GM19452 (cell line): ENCODE data around the gene EXOC6B.

ENCODE experiments used
- ATAC-seq: cut with Tn5 transposase; IDR thresholded peaks from one replicate; pipeline ENCODE4 v1.9.1; 2021; ENCODE audit not compliant: unreplicated experiment

Gene EXOC6B

DNA sequence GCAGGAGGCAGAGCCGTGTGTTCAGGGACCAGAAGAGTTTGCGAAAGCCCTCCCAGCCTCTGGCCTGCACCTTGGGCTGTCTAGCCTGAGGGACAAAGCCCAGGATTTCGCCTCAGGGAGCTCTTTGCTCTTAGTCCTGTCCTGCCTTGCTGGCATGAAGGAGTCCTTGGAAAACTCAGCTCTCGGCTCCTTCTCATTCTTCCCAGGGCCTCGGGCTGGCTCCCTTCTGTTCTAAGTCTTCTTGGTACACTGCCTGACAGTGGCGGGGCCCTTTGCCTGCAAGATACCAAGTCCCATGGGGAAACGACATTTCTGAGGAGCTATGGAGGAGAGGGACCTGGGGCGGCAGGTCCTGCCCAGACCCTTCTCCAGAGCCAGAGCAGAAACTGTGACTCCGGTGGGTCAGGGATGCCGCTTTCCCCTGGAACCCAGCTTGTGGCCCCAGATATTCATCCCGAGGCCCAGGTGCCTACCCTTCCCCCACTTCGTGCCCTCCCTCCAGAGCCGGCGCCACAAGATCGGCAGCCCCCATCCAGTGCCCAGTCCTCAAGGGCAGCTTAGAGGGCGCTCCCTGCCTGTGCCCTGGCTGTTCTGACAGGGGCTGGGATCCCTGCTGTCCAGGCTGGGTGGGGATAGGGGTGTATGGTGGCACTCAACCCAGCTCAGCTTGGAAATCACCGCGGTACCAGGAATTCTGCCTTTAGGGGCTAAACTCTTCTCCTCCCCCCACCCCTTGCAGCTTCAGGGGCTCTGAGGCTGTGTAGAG is 672.6 kb downstream of the EXOC6B start:
- ATAC-seq: no peak

DNA sequence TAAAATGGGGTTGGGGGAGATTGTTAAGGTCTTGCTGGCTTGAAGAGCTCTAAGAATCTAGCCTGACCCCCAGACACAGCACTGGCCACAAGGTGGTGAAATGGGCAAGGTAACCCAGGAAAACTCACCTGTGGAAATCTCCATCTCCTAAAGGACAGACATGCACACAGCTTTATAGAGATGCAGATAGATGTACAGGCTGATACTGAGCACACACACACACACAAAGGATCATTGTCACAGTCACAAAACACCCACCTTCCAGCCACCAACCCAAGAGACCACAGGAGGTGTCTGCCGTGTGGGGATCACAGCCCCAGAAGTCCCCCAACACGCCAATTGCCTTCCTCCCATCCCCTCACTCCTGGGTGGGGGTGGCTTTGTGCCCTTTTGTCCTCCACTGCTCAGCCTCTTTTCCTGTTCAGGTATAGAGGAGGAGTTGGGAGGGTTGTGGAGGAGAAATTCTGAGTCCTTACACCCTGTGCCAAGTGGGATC is 674.9 kb downstream of the EXOC6B start:
- ATAC-seq: no peak

DNA sequence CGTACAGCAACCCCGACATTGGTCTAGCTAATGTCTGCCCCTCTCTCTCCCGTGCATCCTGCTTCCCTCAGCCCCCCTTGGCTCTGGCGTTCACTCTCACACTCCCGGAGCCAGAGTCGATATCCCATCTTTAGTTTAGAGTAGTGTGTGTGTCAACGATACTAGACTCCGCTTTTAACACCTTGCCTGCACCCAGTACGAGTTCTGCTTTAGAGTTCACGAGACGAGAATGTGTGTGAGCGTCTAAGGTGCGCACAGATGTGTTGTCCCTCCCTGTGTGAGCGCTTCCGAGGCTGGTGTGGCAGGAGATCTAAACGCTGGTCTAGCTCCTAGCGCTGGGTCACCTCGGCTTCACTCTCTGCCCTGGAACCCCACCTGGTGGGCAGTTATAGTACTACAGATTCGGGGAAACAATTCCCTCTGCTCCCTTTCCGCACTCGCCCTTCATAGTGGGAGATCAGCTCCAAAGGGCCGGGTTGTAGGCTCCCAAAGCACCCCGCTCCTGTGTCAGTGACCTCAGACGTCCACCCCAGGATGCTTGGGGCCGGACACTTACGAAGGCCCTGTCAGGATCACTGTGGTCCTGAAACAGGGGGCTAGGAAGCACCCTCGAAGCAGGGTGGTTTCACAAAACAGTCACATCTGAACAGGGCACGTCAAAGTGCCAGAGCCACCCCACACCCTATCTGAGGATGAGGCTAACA is 675.5 kb downstream of the EXOC6B start:
- peak; percentile 83 for ATAC-seq

DNA sequence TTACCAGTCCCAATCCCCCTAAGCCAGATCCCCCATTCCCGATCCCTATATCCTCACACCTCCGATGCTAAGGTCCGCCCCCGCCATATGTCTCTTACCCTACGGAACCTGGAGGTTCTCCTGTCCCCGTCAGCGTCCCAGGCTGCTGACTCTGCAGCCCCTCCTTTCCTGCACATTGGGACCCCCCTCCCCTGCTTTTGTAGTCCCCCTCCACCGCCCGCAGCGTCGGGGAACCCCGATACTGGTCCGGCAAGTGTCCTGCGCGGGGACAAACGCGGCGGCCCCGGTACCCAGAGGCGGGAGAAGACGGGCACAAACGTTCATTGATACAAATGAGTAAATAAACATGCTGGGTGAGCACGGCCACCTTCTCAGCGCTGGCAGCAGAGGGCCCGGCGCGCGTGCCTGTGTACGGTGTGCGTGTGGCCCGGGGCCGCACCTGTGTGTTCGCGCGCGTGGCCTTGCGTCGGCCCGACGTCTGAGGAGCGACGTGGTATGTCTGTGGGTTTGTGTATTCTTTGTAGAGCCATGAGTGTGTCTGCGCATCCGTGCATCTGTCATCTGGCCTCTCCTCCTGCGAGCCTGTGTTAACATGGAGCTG is 676.2 kb downstream of the EXOC6B start:
- no peak for ATAC-seq

DNA sequence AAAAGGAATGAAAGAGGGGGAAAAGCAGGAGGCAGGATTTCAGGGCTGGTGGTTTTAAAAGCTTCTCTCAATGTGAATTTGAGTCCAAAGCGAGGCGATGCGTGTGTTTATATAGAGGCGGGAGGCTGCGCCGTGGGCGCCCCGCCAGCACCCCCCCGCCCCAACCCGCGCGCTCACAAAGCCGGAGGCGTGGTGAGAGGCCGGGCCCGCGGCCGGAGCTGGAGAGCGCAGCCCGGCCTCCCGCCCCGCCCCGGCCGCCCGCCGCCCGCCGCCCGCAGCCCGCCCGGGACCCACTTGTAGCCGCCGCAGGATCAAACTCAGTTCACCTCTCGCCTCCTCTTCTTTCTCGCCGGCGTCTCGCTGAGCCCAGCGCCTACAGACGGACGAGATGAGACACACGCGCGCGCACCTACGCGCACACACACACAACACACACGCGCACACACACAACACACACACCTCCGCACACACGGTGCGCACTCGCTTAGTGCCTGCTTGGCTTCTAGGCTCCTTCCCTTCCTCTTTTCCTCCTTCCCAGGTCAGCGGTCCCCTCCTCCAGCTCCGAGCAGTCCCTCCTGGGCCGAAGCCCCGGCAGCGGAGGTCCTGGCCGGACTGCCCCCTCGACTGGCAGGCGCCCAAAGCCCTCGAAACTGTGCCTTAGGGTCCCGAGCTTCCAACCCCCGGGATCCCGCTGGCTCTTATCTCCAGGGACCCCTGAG is 676.8 kb downstream of the EXOC6B start:
- no peak for ATAC-seq

DNA sequence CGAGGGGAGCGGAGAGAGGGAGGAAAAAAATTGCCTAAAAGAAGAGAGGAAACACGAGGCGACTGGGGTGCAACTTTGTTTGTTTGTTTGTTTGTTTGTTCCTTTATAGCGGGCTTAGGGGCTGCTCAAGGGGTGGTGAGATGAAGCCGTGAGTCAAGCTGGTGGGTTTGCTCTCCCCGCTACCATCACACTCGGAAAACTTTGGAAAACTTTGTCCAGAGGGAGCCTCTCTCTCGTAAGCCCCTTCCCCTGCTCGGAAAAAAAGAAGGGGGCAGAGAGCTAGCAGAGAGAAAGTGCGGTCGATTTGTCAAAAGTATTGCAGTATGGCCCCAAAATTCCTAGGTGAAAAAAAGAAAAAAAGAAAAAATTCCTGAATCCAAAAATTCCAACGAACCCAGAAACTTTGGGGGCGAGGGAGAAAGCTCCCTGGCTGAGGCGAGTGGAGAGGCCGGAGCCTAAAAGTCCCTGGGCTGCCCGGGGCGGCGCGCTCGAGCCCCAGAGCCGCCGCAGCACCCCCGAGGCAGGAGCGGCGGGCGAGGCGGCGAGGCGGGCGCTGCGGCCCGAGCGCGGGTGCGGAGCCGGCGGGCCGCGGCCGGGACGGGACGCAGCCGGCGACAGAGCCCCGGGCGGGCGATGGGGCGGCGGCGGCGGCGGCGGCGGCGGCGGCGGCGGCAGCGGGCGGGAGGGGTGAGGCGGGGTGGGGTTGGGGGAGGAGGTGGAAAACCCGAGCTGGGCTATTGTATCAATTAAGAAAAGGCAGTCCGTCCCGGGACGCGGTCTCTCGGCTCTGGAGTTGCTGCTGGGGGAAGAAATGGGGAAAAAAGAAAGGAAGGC is 677.6 kb downstream of the EXOC6B start:
- ATAC-seq: no peak

DNA sequence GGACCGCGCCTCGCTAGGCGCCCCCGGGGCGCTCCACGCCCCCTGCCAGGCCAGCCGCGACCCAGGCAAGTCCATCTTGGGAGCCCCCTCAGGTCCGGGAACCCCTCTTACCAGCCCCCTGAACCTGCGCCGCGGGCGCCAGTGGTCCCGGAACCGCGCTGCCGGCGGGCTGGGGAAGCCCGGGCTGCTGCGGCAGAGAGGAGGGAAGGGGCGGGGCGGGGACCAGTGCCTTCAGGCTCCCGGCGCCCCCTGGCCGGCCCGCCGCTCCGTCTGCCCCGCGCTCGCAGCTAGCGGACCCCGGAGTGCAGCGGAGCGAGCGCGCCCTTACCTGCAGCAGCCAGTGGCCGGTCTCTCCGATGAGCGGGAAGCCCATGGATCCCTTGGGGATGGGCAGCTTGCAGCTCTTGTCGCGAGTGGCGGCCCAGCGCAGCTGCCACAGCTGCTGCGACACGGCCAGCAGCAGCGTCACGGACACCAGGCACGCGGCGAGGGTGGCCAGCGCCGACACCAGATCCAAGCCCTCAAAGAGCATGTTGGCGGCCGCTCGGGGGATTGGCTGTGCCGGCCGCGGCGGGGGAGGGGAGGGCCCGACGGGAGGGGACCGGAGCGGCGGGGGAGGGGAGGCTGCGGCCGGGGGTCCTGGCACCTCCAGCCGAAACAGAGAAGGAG is 678.4 kb downstream of the EXOC6B start, which contains the start of gene CYP26B1:
Gene CYP26B1, minus strand, starts transcription at position 560 of the 669 bp plus-strand sequence. Its CDS starts 28 bp downstream, at position 532.
- ATAC-seq: no peak

DNA sequence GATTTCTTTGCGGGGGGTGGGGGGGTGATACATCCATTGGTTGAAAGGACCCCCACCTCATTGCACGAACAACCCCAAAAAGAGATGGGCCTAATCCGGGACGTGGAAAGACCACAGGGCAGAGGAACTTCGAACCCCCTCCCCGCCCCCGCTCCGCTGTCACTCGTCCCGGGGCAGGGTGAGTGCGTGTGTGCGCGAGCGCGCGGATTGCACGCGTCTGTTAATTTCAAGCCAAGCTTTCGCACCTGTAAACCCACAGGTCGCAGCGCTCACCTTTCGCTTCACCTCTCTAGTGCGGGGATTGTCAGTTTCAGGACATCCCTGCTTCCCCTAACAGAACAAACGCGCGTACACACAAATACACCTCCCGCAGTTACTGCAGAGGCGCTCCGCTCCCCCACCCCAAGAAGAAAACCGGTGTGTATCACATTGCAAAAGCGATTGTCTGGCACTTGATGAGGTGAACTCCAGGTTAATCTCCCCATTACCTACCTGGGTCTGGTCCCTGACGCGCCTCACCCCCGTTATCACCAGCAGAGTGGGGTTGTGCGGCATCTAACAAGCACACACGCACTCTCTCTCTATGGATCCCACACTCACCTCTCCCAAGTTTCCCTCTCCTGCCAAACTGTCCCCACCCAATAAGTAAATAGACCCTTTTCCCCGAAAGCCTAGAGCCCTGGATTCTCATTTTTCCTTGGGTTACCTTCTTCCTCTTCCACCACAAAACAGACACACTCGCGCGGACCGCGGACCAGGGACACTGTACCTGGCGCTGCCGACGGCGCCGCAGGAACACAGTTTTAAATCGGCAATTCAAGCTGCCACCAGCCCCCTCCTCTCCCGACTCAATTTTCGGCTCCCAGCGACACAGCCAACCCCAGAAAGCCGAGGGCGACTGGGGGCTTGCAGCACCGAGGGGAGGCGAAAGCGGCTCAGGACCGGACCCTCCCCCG is 679.2 kb downstream of the EXOC6B start:
- ATAC-seq: no peak

DNA sequence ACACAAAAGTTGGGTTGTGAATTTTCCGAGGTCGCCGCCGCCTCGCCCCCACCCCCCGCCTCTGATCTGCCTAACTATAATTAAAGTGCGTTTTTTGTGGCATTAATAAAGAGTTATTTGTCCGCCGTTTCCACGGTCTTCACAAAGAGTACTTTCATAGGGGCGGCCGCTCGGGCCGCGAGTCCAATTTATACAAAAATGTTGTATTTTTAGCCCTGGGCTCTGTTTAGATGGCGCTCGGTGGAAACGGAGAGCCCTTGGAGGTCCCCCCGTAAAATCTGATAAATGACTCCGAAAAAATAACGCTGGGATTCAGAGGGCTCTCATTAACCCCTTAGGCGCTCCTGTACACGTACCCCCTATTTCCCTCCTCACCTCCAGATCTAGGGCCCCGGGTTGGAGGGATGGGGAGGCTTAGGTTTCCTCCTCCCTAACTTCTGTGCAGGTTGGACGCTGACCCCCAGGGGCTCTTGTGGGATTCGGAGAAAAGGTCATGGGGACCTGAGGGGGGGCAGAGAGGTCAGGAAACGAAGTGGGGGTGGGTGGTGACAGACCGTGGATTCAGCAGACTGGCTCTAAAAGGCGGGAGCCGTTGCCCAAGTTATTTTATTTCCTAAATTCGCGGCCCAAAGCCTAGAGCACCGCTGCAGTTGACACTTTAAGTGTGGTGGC is 680.0 kb downstream of the EXOC6B start:
- ATAC-seq: no peak

DNA sequence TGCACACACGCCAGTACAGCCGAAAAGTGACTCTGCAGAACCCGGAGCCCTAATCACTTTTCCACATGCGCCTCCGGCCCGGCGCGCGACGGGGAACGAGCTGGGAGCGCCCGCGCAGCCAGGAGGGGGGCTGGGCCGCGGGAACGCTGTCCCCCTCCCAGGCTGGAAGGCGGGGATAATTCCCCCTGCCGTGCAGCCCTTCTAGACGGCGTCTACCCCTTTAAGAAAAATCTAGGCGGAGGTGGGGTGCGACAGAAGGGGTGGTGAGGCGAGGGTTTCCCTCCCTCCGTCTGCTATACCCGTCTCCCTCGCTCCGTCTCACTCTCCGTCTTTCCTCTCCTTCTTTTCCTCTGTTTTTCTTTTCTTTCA is 680.6 kb downstream of the EXOC6B start:
- ATAC-seq: no peak

DNA sequence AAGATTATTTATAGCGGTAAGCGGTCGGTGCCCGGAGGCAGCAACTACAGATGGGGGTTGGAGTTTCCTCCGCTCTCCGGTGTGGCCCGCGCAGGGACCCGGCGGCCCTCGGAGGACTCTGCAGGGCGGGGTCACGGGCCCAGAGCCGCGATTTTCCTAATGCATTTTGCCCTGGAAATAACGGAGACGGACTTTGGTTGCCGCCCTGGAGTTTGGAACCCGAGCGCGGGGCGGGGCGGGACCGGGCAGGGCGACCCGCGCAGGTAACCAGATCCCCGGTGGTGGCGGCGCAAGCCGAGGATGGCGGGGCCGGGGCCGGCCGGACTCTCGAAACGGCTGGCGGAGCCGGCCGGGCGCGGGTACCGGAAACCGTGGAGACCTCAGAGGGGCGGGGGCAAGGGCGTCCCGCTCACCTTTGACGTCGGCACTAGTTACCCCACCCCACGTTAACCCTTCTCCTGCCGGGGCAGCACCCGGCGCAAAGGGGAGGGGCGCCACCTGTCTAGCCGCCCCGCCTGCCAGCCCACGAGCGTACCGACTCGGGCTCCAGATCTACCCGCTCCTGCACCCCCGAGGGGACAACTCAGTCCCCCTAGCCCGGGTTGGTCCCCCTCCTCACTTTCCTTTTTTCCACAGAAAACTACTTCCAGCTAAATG is 681.1 kb downstream of the EXOC6B start:
- ATAC-seq: no peak

DNA sequence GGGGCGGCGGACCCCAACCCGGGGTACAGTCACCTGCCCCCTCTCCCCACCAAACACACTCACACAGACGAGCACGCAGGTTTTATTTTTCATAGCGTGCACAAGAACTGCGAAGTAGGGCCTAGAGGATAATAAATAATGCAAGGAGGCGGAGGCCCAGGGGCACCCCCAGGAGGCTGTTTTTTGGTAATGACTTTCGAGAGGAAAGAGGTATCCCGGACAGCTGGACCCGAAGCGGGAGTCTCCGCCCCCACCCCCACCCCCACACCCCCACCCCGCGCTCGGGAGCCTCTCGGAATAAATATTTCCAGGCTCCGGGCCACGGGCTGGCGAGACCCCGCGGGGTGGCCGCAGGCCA is 681.6 kb downstream of the EXOC6B start:
- no peak for ATAC-seq

DNA sequence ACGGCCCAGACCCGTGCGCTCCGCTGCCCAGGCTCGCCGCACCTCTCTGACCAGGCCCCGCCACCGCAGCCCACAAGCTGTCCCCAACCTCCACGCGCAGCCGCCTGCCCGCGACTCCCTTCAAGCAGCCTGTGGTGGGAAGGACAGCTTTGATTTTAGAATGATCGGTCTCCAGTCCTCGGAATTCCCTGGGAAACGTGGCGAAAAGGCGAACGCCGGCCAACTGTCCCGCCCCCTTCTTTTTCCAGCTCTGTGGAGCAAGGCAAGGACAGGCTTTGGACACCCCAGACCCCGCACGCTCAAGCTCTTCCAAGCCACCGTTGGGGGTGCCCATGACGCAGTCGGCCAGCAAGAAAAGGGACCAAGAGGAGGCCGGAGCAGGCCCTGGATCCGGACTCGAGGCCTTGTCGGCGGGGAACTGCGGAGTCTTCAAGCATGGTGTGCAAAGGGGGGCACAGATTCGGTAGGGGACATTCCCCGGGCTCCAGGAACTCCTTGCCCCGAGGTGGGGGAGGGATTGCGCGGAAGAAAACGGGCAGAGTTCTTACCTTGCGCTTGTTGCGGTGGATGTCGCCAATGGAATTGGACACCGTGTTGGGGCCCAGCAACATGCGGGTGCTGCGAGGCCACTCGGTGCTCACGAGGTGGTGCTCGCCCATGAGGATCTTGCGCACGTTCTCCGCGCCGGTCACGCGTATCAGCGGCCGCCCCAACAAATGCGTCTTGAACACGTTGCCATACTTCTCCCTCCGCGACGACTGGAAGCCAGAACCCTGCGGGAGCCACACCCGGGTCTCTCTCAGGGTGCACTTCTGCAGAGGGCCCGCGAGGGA is 682.2 kb downstream of the EXOC6B start:
- no peak for ATAC-seq

DNA sequence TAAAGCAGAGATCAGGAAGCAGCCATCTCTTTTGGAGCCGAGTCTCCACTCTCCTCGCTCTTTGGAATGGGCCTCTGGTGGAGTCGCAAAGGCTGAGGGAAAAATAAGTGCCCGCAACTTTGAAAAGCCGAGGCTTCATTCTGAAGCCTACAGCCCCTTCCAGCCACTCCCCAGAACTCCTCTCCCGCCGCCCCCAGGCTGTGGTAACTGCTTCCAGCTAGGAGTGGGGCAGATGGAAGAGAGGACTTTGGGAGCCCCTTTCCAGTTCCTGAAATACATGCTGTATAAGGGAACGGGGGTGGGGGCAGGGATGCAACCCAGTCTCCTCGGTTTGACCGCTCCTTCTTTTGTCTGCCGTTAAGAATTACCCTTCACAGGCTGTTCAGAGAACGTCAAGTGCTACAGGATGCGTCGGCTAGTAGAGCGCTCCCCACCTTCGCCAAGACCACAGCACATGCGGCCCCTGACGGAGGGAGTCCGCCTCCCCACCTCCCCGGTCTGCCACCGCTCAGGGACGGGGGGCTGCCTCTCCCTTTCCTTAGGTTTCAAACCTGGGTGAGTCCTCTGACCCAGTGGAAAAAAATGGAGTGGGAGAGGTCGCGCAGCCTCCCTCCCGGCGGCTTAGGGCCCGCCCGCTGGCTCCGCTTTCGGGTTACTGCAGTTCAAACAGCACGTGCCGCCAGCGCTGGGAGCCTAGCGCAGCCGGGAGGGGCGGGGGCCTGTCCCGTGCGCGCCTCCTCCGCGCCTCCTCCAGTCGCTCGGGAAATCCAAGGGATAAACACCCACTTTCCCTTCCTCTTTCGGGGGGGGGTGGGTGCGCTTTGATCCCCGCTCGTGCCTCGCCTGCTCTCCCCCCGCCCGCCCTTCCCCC is 683.0 kb downstream of the EXOC6B start:
- ATAC-seq: no peak

DNA sequence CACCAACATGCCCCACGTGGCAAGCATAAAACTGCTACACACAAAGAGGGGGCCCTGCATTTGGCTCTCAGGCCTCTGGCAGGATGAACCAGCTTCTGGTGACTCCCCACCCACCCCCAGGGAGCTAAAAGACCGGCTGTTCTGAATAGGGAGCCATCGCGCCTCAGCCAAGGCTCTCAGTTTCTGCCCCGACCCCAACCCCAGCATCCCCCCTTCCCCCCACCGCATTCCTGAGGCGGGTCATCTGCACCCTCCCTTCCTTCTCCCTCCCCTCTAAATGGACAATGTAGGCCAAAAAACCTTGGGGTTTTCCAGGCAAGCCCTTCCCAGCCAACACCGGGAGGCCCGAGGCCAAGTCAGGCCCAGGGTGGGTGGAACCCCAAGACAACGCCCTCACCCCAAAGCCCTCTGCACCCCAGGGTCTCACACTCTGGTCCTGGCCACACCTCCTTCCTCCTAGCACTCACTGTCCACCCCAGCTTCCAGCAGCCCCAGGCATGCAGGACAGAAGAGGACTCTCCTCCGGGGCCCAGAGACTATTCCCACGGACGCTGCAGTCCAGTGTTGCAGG is 683.9 kb downstream of the EXOC6B start:
- no peak for ATAC-seq
